Frontal cortex (tissue), 4 donors: Measurements from ENCODE around the gene SDK2. TPM values are rescaled to one million over a fixed set of nuclear protein-coding genes. Genes with fewer than 3 reads are reported as not detected.

Source experiments
- DNase-seq, 2 donors: peaks; one replicate each; pipeline ENCODE4 v3.0.0; 2012; ENCODE audit warnings: low spot score in 2 of 2
- FAIRE-seq: peaks from 2 replicates; lab custom pipeline; 2012; peaks lifted over from hg19 to GRCh38; lab: Jason Lieb, UNC
- total RNA-seq: library from RNA; depleted of rRNA; stranded (reverse); fragments of >200 nt; gene quantifications from one replicate; pipeline ENCODE4 v1.2.3, GENCODE V29; 2014
- donor health status: control.
- donor health status: control.
- donor health status: control.

Gene SDK2
- total RNA-seq, 1 donor from 2014 or later, result 6.9 TPM

GRCh38 chr17:73420897-73421296 is 223.3 kb downstream of the SDK2 start:
- DNase-seq (no peak), FAIRE-seq (no peak)

DNA sequence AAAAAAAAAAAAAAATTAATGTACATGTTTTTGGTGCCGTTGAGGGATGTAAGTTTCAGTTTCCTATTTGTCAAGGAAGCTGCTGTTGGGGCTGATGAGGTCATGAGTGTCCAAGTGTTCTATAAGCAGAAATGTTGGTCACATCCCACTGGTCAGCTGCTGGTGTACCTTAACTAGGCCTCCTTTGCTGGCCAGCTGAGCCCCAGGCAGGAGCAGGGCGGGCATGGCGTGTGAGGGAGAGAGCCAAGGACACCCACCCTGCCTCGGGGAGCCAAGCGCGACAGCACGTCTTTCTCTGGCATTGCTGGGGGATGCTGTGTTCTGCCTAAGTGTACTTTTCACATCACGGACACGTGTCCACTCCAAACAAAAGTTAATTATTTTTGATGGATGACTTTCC is 224.4 kb downstream of the SDK2 start:
- FAIRE-seq, result no peak
- no peak for DNase-seq

DNA sequence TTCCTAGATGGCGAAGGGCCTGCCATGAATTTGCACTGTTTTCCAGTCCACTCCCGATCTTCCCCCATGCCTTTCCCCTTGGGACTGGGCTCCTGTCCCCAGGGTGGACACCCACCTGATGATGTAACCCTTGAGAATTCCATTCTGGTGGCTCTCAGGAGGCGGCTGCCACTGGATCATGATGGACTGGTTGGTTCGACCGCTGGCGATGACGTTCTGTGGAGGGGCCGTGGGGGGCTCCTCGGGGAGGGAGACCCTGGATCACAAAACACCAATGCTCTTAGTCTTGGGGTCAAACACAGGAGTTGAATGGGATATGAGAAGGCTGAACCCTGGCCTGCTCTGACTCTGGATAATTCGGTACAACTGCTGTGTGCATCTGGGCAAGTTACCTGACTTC is 225.2 kb downstream of the SDK2 start:
- DNase-seq, result no peak
- no peak for FAIRE-seq

GRCh38 chr17:73415782-73416181 is 228.5 kb downstream of the SDK2 start:
- FAIRE-seq (no peak), DNase-seq (no peak)

GRCh38 chr17:73414171-73414955 is 229.9 kb downstream of the SDK2 start:
- FAIRE-seq (no peak), DNase-seq (no peak)

DNA sequence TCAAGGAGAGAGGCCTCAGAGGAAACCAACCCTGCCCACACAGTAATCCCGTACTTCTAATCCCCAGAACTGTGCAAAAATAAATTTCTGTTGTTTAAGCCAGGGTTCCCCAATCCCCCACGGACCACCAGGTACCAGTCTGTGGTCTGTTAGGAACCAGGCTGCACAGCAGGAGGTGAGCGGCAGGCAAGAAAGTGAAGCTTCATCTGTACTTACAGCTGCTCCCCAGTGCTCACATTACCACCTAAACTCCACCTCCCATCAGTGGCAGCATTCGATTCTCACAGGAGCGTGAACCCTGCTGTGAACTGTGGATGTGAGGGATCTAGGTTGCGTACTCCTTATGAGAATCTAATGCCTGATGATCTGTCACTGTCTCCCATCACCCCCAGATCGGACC is 231.3 kb downstream of the SDK2 start:
- FAIRE-seq (no peak), DNase-seq (no peak)

GRCh38 chr17:73411313-73411747 is 232.9 kb downstream of the SDK2 start:
- no peak for DNase-seq
- no peak for FAIRE-seq

DNA sequence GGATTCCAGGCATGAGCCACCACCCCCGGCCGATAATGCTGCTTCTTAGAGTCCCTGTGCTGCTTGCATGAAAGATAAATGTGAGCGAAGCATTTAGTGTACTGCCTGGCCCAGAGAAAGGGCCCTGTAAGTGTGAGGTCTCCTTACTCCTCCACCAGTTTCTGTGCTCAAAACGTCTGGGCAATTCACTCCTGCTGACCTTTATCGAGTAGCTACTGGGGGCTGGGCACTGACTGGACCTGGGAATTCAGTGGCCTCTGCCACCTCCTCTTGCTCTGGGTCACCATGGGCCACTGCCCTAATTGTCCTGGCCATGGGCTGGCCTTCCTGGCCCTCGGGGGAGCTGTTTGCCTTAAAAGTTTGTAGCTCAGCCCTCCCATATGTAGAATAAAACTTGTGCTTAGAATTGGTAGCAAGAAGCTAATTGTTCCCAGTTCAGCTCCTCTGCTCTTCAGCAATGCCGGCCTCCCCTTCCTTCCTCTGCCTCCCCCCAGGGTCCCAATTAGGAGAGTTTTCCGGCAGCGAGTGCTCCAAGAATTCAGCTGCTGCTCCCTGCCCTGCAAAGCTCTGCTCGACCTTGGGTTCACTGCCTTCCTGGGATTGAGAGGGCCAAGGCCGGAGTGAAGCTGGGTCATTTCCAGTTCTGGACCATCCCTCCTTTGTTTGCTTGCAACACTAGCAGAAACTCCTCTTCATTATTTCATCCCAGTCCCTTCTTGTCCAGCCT is 233.5 kb downstream of the SDK2 start:
- FAIRE-seq, result no peak
- DNase-seq, result no peak

DNA sequence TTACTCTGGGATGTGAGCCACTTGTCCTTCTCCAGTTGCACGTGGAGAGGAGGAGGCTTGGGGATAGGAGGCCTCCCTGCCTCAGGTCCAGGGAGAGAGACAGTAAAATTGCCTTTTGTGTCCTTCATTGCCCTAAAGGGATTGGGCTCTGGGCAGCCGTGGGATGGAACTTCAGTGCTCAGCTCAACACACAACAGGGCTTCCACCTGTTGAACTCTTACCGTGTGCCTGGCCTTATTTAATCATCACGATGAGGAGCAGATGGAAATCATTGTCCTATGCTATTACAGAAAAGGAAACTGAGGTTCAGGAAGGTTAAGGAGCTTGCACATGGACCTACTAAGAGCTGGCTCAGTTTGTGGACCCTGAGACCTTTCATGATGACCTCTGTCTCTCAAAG is 240.0 kb downstream of the SDK2 start:
- FAIRE-seq, result no peak

DNA sequence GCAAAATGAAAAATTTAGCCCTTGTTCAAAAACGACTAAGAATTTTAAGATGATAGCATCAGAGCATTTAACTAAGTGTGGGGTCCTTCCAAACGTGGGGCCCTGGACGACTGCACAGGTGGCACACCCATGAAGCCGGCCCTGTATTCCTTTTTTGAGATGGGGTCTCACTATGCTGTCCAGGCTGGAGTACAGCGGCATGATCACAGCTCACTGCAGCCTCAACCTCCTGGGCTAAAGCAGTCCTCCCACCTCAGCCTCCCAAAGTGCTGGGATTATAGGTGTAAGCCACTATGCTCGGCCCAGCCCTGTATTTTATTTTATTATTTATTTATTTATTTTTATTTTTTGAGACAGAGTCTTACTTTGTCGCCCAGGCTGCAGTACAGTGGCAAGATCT is 241.8 kb downstream of the SDK2 start:
- no peak for DNase-seq
- FAIRE-seq, result no peak

More for the DNA sequence above, 240.0 kb downstream of the SDK2 start:
- no peak for DNase-seq

DNA sequence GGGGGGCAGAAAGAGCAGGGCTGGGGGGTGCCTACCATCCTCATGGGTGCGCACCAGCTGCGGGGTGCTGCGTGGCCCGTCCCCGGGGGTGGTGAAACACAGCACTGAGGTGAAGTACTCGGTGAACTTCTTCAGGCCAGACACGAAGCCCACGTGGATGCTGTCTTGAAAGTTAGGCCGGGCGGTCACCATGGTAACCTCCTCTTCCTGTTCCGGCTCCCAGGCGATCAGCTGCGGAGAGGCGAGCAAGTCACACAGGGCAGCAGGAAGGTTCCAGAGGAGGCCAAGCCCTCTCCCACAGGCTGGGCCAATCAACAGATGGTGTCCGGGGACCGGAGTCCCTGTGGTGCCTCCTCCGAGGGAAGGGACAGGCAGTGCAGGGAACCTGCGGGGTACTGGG is 242.3 kb downstream of the SDK2 start:
- FAIRE-seq (no peak), DNase-seq (peak in 1 of 2 donors; percentile 65)

DNA sequence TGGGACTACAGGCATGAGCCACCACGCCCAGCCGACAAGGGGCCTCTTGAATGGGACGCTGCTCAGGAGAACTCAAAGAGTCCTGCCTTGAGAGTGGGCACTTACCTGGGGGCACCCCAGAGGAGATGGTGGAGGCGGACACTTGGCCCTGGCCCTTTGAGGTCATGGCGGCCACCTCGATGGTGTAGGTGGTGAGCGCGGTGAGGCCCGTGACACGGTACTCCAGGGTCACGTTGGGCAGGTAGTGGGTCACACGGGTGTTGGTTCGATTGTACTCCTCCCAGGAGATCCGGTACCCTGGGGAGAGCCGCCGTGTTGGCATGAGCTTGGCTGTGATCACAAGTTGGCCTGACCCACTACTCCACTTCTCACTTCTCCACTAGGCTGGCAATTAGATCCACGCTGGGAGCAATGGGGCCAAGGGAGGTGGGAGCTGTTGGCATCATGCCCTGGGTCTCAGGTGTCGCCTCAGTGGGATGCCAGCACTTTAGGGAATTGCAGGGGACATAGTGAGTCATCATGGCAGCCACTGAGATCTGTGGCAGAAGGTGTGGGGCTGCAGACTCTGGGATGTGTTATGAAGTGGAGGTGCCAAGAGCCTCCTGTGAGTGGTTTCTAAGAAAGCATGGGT is 243.2 kb downstream of the SDK2 start:
- no peak for DNase-seq
- no peak for FAIRE-seq

DNA sequence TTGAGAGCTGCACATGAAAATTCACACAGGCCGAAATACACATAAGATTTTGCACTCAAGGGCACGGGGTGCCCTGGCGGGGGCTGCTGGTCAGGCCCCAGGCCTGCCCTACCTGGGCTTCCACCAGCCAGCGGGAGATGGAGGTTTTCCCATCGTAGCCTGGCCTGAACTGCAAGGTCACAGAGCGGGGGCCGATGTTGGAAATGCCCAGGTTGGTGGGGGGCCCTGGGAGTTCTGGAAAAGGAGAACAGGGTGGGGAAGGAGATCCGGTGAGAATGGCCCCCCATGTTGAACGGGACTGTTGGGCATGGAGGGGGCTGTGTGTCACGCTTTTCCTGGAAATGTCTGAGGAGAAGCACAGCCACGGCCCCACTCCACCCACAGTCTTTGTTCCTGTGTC is 245.2 kb downstream of the SDK2 start:
- DNase-seq (no peak), FAIRE-seq (no peak)

DNA sequence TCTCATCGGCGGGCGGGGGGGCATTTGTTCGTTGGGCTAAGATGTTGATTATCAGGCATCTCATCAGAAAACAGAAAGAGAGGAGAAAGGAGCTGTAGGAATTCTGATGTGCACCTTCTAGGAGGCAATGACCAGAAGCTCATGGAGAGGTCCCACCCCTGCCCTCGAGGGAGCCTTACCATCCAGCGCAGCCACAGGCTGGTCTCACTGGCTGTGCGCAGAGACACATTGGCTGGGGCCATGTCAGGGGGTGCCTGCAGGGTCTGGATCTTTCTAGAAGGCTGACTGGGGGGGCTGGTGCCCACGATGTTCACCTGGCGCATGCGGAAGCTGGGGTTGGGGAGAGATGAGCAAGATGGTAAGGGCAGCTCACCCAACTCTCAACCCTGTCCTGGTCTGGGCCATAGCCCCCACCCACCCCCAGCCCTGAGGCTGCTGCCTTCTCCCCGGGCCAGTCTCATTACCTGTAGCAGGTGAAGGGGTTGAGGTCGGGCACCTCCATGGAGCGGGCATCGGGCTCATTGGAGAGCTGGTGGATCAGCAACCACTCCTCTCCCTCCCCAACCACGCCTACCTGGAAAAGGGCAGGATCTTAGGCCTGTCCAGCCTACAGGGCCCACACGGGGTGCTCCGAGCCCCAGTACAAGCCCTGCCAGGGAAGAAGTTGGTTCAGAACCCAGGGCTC is 246.2 kb downstream of the SDK2 start:
- FAIRE-seq (no peak), DNase-seq (no peak)

DNA sequence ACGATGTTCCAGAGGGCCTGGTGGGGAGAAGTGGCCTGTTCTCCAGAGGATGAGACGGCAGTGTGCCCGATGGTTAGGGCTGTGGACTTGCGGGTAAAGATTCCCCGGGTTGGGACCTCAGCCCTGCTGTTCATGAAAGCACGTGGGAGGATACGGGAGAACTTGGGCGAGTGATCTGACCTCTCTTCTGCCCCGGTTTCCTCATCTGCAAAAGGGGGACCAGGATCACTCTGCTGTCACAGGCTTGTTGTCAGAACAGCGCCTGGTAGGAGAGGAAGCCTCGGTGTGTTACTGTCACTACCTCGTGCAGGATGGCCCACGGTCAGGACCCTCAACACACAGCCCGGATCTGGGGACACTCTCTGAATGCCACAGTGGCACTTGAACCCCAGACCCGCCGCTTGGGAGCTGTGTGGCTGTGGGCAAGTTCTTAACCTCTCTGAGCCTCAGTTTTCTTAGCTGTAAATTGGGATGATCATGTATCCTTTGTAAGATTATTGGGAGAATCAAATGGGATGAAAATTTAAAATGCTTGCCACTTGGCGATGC is 246.9 kb downstream of the SDK2 start:
- DNase-seq, result no peak
- FAIRE-seq, result no peak

DNA sequence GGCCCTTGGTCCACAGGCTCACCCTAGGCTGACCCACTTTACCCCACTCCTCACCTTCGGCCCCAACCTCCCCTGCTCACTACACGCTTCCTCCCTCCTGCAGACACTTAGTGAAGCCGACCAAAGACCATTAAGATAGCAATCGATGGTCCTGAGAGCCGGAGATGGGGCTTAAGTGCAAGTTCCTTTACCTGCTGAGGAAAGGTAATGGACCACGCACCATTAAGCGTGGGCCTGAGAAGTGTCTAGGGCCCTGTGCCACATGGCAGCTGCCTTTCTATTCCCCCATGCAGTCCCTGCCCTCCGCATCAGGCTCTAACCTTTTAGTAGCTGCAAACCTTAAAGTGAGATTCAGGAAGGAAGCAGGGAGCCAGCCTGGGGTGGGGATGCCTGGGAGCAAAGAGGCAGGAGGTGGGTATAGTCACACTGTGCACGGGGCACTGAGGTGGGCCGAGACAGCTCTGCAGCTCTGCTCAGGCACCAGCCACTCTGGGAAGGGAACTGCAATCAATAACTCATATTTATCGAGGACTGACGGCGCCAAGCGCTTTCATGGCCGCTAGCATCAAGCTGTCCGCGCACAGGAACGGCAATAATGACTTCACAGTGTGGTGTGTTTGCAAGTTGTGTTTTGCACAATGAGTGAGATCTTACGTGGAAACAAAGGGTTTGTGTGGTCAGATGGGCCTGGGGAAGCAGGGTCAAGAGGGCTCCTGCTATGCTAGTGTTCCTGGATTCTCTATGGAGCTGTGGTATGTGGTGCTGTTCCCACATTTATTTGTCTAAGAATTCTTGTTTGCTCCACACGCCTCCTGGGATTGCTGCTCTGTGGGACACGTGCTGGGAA is 247.6 kb downstream of the SDK2 start:
- no peak for FAIRE-seq
- no peak for DNase-seq

- no peak for FAIRE-seq
These were observed 249.5 kb downstream of the SDK2 start for GRCh38 chr17:73394512-73395450.

DNA sequence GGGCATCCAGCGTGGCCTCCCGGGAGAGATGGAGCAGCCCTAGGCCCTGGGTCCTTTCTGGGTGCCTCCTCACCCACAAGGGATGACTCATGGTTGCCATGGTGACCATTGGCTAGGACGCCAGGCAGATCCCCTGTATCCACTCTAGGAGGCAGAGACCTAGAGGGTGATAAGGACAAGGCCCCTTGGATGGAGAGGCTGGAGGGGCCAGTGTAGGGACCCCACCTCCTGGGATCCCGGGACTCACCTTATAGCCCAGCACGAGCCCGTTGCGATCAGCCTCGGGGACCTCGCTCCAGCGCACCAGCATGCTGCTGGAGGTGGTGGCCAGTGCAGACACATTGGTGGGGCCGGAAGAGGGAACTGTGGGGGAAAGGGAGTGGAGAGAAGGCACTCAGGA is 250.3 kb downstream of the SDK2 start:
- DNase-seq, result peak in 1 of 2 donors; percentile 50
- no peak for FAIRE-seq

More at GRCh38 chr17:73394512-73395450, 249.5 kb downstream of the SDK2 start:
- DNase-seq, result no peak
